ENCODE results near the gene GPR39. TPM values are rescaled to one million over a fixed set of nuclear protein-coding genes. Genes with fewer than 3 reads are reported as not detected.

The GPR39 gene
- total and polyA plus RNA-seq, 5 experiments from 2014 or later, result not detected

GRCh38 chr2:132430895-132431294, 14.3 kb downstream of the GPR39 start:
- POLR2A ChIA-PET, result no interaction called here
- Mint-ChIP-seq H3K4me3 (no peak overlapping the region), H3K27ac (no peak overlapping the region), H3K9me3 (peaks cover 0 to 14% (median 5%) of the 10 kb centered on the region in 9 donors), H3K4me1 (no peaks in the 10 kb centered on the region), H3K27me3 (peaks cover 0 to 15% (median 5%) of the 10 kb centered on the region in 5 donors), H3K36me3 (no peaks in the 10 kb centered on the region)
- DNase-seq (no peak), ATAC-seq (no peak)

- POLR2A ChIA-PET, result no interaction called here
- ATAC-seq (no peak), DNase-seq (no peak)
- Mint-ChIP-seq H3K4me3 (no peak overlapping the region), H3K4me1 (no peaks in the 10 kb centered on the region), H3K9me3 (peaks cover 0 to 9% (median 0%) of the 10 kb centered on the region in 9 donors), H3K27me3 (peaks cover 0 to 9% (median 1%) of the 10 kb centered on the region in 5 donors), H3K36me3 (no peaks in the 10 kb centered on the region), H3K27ac (no peak overlapping the region)
These were observed 21.5 kb downstream of the GPR39 start for GRCh38 chr2:132437852-132438669.

- POLR2A ChIA-PET, result no interaction called here
- Mint-ChIP-seq H3K36me3 (no peaks in the 10 kb centered on the region), H3K4me3 (no peak overlapping the region), H3K27ac (no peak overlapping the region), H3K27me3 (peaks cover 0 to 9% (median 0%) of the 10 kb centered on the region in 5 donors), H3K4me1 (no peaks in the 10 kb centered on the region), H3K9me3 (peaks cover 0 to 9% (median 0%) of the 10 kb centered on the region in 9 donors)
- ATAC-seq, result no peak
- no peak for DNase-seq
These were observed 22.1 kb downstream of the GPR39 start for GRCh38 chr2:132438691-132439090.

- H3K4me3 Mint-ChIP-seq, result peak overlapping the region in 1 of 10 donors; percentile 6
- ATAC-seq (no peak), DNase-seq (no peak)
- H3K27ac Mint-ChIP-seq, result no peak overlapping the region
- POLR2A ChIA-PET, result no interaction called here
- H3K27me3 Mint-ChIP-seq, result peaks cover 0 to 9% (median 1%) of the 10 kb centered on the region in 5 donors
- H3K9me3 Mint-ChIP-seq, result peaks cover 0 to 9% (median 0%) of the 10 kb centered on the region in 9 donors
- H3K36me3 Mint-ChIP-seq, result no peaks in the 10 kb centered on the region
- no peaks in the 10 kb centered on the region for H3K4me1 Mint-ChIP-seq
These were observed 23.2 kb downstream of the GPR39 start for GRCh38 chr2:132439703-132440398.

- Mint-ChIP-seq H3K4me3 (no peak overlapping the region), H3K9me3 (peaks cover 0 to 9% (median 0%) of the 10 kb centered on the region in 9 donors), H3K4me1 (no peaks in the 10 kb centered on the region), H3K36me3 (no peaks in the 10 kb centered on the region), H3K27ac (no peak overlapping the region), H3K27me3 (peaks cover 0 to 8% (median 2%) of the 10 kb centered on the region in 5 donors)
- DNase-seq (no peak), ATAC-seq (no peak)
- POLR2A ChIA-PET, result no interaction called here
These were observed 24.4 kb downstream of the GPR39 start for GRCh38 chr2:132441051-132441450.

GRCh38 chr2:132442278-132442677, 25.7 kb downstream of the GPR39 start:
- Mint-ChIP-seq H3K4me3 (no peak overlapping the region), H3K27ac (no peak overlapping the region), H3K36me3 (no peaks in the 10 kb centered on the region), H3K9me3 (peaks cover 0 to 3% (median 0%) of the 10 kb centered on the region in 9 donors), H3K27me3 (peaks cover 0 to 13% (median 0%) of the 10 kb centered on the region in 5 donors), H3K4me1 (no peaks in the 10 kb centered on the region)
- POLR2A ChIA-PET, result no interaction called here
- no peak for DNase-seq
- ATAC-seq, result no peak

- ATAC-seq (no peak), DNase-seq (no peak)
- Mint-ChIP-seq H3K4me1 (no peaks in the 10 kb centered on the region), H3K9me3 (no peaks in the 10 kb centered on the region), H3K27ac (no peak overlapping the region), H3K36me3 (no peaks in the 10 kb centered on the region), H3K4me3 (no peak overlapping the region), H3K27me3 (peaks cover 0 to 10% (median 0%) of the 10 kb centered on the region in 5 donors)
- POLR2A ChIA-PET, result no interaction called here
These were observed 26.5 kb downstream of the GPR39 start for GRCh38 chr2:132443106-132443505.

GRCh38 chr2:132446444-132446843, 29.8 kb downstream of the GPR39 start:
- H3K4me1 Mint-ChIP-seq, result no peaks in the 10 kb centered on the region
- H3K36me3 Mint-ChIP-seq, result no peaks in the 10 kb centered on the region
- peaks cover 0 to 4% (median 0%) of the 10 kb centered on the region in 9 donors for H3K9me3 Mint-ChIP-seq
- H3K4me3 Mint-ChIP-seq, result no peak overlapping the region
- POLR2A ChIA-PET, result no interaction called here
- H3K27me3 Mint-ChIP-seq, result peaks cover 0 to 10% (median 0%) of the 10 kb centered on the region in 5 donors
- no peak for ATAC-seq
- no peak for DNase-seq
- peak overlapping the region in 1 of 10 donors; percentile 16 for H3K27ac Mint-ChIP-seq

- Mint-ChIP-seq H3K36me3 (no peaks in the 10 kb centered on the region), H3K27ac (no peak overlapping the region), H3K27me3 (peaks cover 0 to 10% (median 0%) of the 10 kb centered on the region in 5 donors), H3K9me3 (peaks cover 1 to 23% (median 7%) of the 10 kb centered on the region in 9 donors), H3K4me3 (no peak overlapping the region), H3K4me1 (no peaks in the 10 kb centered on the region)
- no peak for ATAC-seq
- POLR2A ChIA-PET, result no interaction called here
- no peak for DNase-seq
These were observed 31.7 kb downstream of the GPR39 start for GRCh38 chr2:132448331-132448730.

GRCh38 chr2:132448771-132449170, 32.2 kb downstream of the GPR39 start:
- H3K27ac Mint-ChIP-seq, result no peak overlapping the region
- peaks cover 1 to 27% (median 9%) of the 10 kb centered on the region in 9 donors for H3K9me3 Mint-ChIP-seq
- POLR2A ChIA-PET, result no interaction called here
- H3K4me1 Mint-ChIP-seq, result no peaks in the 10 kb centered on the region
- DNase-seq, result no peak
- H3K27me3 Mint-ChIP-seq, result peaks cover 0 to 10% (median 0%) of the 10 kb centered on the region in 5 donors
- H3K4me3 Mint-ChIP-seq, result no peak overlapping the region
- H3K36me3 Mint-ChIP-seq, result no peaks in the 10 kb centered on the region
- no peak for ATAC-seq

- H3K27me3 Mint-ChIP-seq, result peaks cover 0 to 10% (median 0%) of the 10 kb centered on the region in 5 donors
- no peak for DNase-seq
- no peaks in the 10 kb centered on the region for H3K4me1 Mint-ChIP-seq
- no peak for ATAC-seq
- no peak overlapping the region for H3K4me3 Mint-ChIP-seq
- POLR2A ChIA-PET, result no interaction called here
- no peak overlapping the region for H3K27ac Mint-ChIP-seq
- H3K9me3 Mint-ChIP-seq, result peaks cover 1 to 28% (median 13%) of the 10 kb centered on the region in 9 donors
- H3K36me3 Mint-ChIP-seq, result no peaks in the 10 kb centered on the region
These were observed 33.3 kb downstream of the GPR39 start for GRCh38 chr2:132449868-132450267.

- H3K4me3 Mint-ChIP-seq, result no peak overlapping the region
- H3K27ac Mint-ChIP-seq, result no peak overlapping the region
- POLR2A ChIA-PET, result no interaction called here
- peaks cover 0 to 64% (median 33%) of the 10 kb centered on the region in 9 donors for H3K9me3 Mint-ChIP-seq
- no peak for DNase-seq
- H3K4me1 Mint-ChIP-seq, result no peaks in the 10 kb centered on the region
- H3K36me3 Mint-ChIP-seq, result peaks cover 0 to 31% (median 0%) of the 10 kb centered on the region in 3 donors
- H3K27me3 Mint-ChIP-seq, result peaks cover 2 to 20% (median 4%) of the 10 kb centered on the region in 5 donors
- ATAC-seq, result no peak
These were observed 44.2 kb downstream of the GPR39 start for GRCh38 chr2:132460781-132461180.

GRCh38 chr2:132462236-132462635, 45.6 kb downstream of the GPR39 start:
- Mint-ChIP-seq H3K27ac (no peak overlapping the region), H3K9me3 (peaks cover 0 to 51% (median 30%) of the 10 kb centered on the region in 9 donors), H3K36me3 (peaks cover 0 to 25% (median 2%) of the 10 kb centered on the region in 3 donors), H3K4me1 (no peaks in the 10 kb centered on the region), H3K27me3 (peaks cover 2 to 20% (median 4%) of the 10 kb centered on the region in 5 donors), H3K4me3 (no peak overlapping the region)
- POLR2A ChIA-PET, result no interaction called here
- DNase-seq (no peak), ATAC-seq (no peak)
